Panc1 (cell line): ENCODE measurements around the gene CDCA7. TPM values are rescaled to one million over a fixed set of nuclear protein-coding genes. Genes with fewer than 3 reads are reported as not detected.

Experiments
- ATAC-seq: fragments of 200-7000 bp; cut with Tn5 transposase; 2 replicates; pipeline ENCODE4 v1.9.1; 2020; ENCODE audit warnings: mild to moderate bottlenecking, moderate library complexity
- BruUV-seq: library from RNA; stranded (reverse); fragments of 400-500 nt; replicated peaks from 2 replicates; lab custom pipeline; 2021; lab: Mats Ljungman, UMichigan
- CTCF ChIA-PET: fragments of 300-600 bp; sonication (Branson Sonifier 250); formaldehyde crosslinking; loops from one replicate; lab custom pipeline; 2022; ENCODE audit warnings: antibody characterized with exemption; lab: Charles Lee
- POLR2A ChIA-PET: fragments of 300-600 bp; sonication (Branson Sonifier 250); formaldehyde crosslinking; loops from one replicate; lab custom pipeline; 2022; ENCODE audit warnings: antibody characterized with exemption; lab: Charles Lee
- DNase-seq: peaks from one replicate; pipeline ENCODE4 v3.0.0-alpha.2; 2010; ENCODE audit warnings: low read depth, low spot score
- H3K27ac ChIP-seq: 2 replicates; pipeline ENCODE4 v1.5.1; 2011; ENCODE audit warnings: mild to moderate bottlenecking, low read length, inconsistent platforms
- H3K27me3 ChIP-seq: fragments of 200-500 bp; sonication (Bioruptor generic); 2 replicates; pipeline ENCODE4 v1.6.0; 2014; ENCODE audit warnings: low read length, inconsistent platforms; ENCODE audit not compliant: control insufficient read depth, insufficient read depth
- H3K36me3 ChIP-seq: fragments of 200-500 bp; sonication (Bioruptor generic); 2 replicates; pipeline ENCODE4 v1.5.1; 2014; ENCODE audit warnings: inconsistent platforms, mild to moderate bottlenecking, low read length, moderate library complexity; ENCODE audit not compliant: control insufficient read depth, insufficient read depth
- H3K4me1 ChIP-seq: 2 replicates; pipeline ENCODE4 v1.5.1; 2011; ENCODE audit warnings: inconsistent platforms, mild to moderate bottlenecking, low read length, moderate library complexity; ENCODE audit not compliant: control insufficient read depth, insufficient read depth
- H3K4me3 ChIP-seq, 2 experiments: 2 replicates each; pipeline ENCODE4 v1.5.1; 2011 to 2012; ENCODE audit warnings: low read depth in 2 of 2, low read length in 2 of 2, mild to moderate bottlenecking in 2 of 2, inconsistent platforms in 1 of 2, moderate library complexity in 1 of 2
- H3K9me3 ChIP-seq: fragments of 200-500 bp; sonication (Bioruptor generic); 2 replicates; pipeline ENCODE4 v1.5.1; 2014; ENCODE audit warnings: low read depth, mild to moderate bottlenecking, inconsistent platforms, low read length, moderate library complexity; ENCODE audit not compliant: control insufficient read depth, insufficient read depth
- POLR2AphosphoS5 ChIP-seq: IDR thresholded peaks from 2 replicates; pipeline ENCODE4 v1.6.1; 2012; ENCODE audit warnings: mild to moderate bottlenecking, low read depth, low read length, moderate library complexity
- REST ChIP-seq, 2 experiments: IDR thresholded peaks; 2 replicates each; pipeline ENCODE4 v1.6.1; 2011 to 2012; ENCODE audit warnings: low read depth in 2 of 2, control low read depth in 1 of 2, low read length in 1 of 2, mild to moderate bottlenecking in 1 of 2, moderate library complexity in 1 of 2; ENCODE audit not compliant: insufficient read depth in 1 of 2
- SIN3A ChIP-seq: IDR thresholded peaks from 2 replicates; pipeline ENCODE4 v1.6.1; 2012; ENCODE audit warnings: low read depth, mild to moderate bottlenecking, low read length, moderate library complexity, borderline replicate concordance; ENCODE audit not compliant: insufficient read depth
- TCF7L2 ChIP-seq: IDR thresholded peaks from 2 replicates; pipeline ENCODE4 v1.6.1; 2011; ENCODE audit warnings: mild to moderate bottlenecking, low read depth, low read length, inconsistent platforms
- in situ Hi-C: cut with HindIII; loops from 2 replicates; pipeline ENCODE4 v1.10.0; 2016; ENCODE audit warnings: low sequenced_read_pairs, low pct_unique_long_range_greater_than_20kb
- intact Hi-C: fragments of 100-400 bp; cut with micrococcal nuclease; formaldehyde crosslinking; loops from one replicate; pipeline ENCODE4 v1.10.0; 2022; ENCODE audit not compliant: unreplicated experiment
- total RNA-seq: library from RNA; stranded (reverse); gene quantifications from one replicate; pipeline ENCODE4 v1.2.1, GENCODE V29; 2021; ENCODE audit not compliant: unreplicated experiment
- TF ChIP-seq, protein P1 (sequence below): fragments of 450-650 bp; IDR thresholded peaks from 2 replicates; pipeline ENCODE4 v1.5.1; 2017; ENCODE audit warnings: mild to moderate bottlenecking

The CDCA7 gene
- total RNA-seq, 1 experiment from 2014 or later, result 60.5 TPM

GRCh38 chr2:173370198-173370597 lies 15.5 kb downstream of the CDCA7 start:
- H3K27me3 ChIP-seq, result no peaks in the 10 kb centered on the region
- no TSS peak for BruUV-seq
- DNase-seq (no peak), ATAC-seq (no peak)
- intact Hi-C loops (no loop called here), in situ Hi-C loops (no loop called here)
- ChIA-PET POLR2A (no interaction called here), CTCF (no interaction called here)
- H3K36me3 ChIP-seq, result peaks cover 28% of the 10 kb centered on the region
- TF ChIP-seq POLR2AphosphoS5, result no peak
- TF ChIP-seq REST (IDR thresholded peaks at IDR 0.05; ENCODE audit: insufficient read depth in 1 of 2, low read depth in 2 of 2, low read length in 1 of 2), result no peak
- no peak for TF ChIP-seq TCF7L2
- no peak for TF ChIP-seq SIN3A
- TF ChIP-seq, protein P1, sequence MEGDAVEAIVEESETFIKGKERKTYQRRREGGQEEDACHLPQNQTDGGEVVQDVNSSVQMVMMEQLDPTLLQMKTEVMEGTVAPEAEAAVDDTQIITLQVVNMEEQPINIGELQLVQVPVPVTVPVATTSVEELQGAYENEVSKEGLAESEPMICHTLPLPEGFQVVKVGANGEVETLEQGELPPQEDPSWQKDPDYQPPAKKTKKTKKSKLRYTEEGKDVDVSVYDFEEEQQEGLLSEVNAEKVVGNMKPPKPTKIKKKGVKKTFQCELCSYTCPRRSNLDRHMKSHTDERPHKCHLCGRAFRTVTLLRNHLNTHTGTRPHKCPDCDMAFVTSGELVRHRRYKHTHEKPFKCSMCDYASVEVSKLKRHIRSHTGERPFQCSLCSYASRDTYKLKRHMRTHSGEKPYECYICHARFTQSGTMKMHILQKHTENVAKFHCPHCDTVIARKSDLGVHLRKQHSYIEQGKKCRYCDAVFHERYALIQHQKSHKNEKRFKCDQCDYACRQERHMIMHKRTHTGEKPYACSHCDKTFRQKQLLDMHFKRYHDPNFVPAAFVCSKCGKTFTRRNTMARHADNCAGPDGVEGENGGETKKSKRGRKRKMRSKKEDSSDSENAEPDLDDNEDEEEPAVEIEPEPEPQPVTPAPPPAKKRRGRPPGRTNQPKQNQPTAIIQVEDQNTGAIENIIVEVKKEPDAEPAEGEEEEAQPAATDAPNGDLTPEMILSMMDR, result no peak
- H3K4me3 ChIP-seq, result no peak overlapping the region
- H3K4me1 ChIP-seq, result no peaks in the 10 kb centered on the region
- no peaks in the 10 kb centered on the region for H3K9me3 ChIP-seq
- no peak overlapping the region for H3K27ac ChIP-seq

- intact Hi-C loops (no loop called here), in situ Hi-C loops (no loop called here)
- no peak overlapping the region for H3K27ac ChIP-seq
- ChIA-PET POLR2A (no interaction called here), CTCF (no interaction called here)
- no peak for DNase-seq
- peak; percentile 56; the same call in 1 of the 2 replicates for ATAC-seq
- H3K36me3 ChIP-seq, result peaks cover 21% of the 10 kb centered on the region
- no peaks in the 10 kb centered on the region for H3K9me3 ChIP-seq
- no peaks in the 10 kb centered on the region for H3K27me3 ChIP-seq
- TF ChIP-seq SIN3A (no peak), POLR2AphosphoS5 (no peak), TCF7L2 (no peak), REST (IDR thresholded peaks at IDR 0.05; ENCODE audit: insufficient read depth in 1 of 2, low read depth in 2 of 2, low read length in 1 of 2) (no peak)
- TF ChIP-seq, protein P1, result no peak
- BruUV-seq, result no TSS peak
- H3K4me1 ChIP-seq, result no peaks in the 10 kb centered on the region
- H3K4me3 ChIP-seq, result no peak overlapping the region
Observed at GRCh38 chr2:173371023-173371422, 16.4 kb downstream of the CDCA7 start.
